Progenitor cell of endocrine pancreas (in vitro differentiated cells): ENCODE measurements around the gene GAB2. TPM values are rescaled to one million over a fixed set of nuclear protein-coding genes. Genes with fewer than 3 reads are reported as not detected.

Experiments used
- DNase-seq: peaks from one replicate; pipeline ENCODE4 v3.0.0; 2021; ENCODE audit warnings: low spot score; ENCODE audit not compliant: unreplicated experiment
- H3K27ac Mint-ChIP-seq: 2 replicates; pipeline ENCODE4 v1.8.0; 2021; ENCODE audit warnings: mild to moderate bottlenecking, moderate library complexity, mixed read lengths
- H3K27me3 Mint-ChIP-seq: 2 replicates; pipeline ENCODE4 v1.8.0; 2021; ENCODE audit warnings: mixed read lengths
- H3K36me3 Mint-ChIP-seq: 2 replicates; pipeline ENCODE4 v1.8.0; 2022; ENCODE audit warnings: mixed read lengths; ENCODE audit not compliant: insufficient read depth
- H3K4me1 Mint-ChIP-seq: 2 replicates; pipeline ENCODE4 v1.8.0; 2021; ENCODE audit warnings: low read depth, mixed read lengths
- H3K4me3 Mint-ChIP-seq: 2 replicates; pipeline ENCODE4 v1.8.0; 2021; ENCODE audit warnings: low read depth, mild to moderate bottlenecking, moderate library complexity, mixed read lengths
- H3K9me3 Mint-ChIP-seq: 2 replicates; pipeline ENCODE4 v1.8.0; 2021; ENCODE audit warnings: low read depth, mixed read lengths
- CTCF ChIP-seq: fragments of 200-600 bp; sonication (generic); IDR thresholded peaks from one replicate; pipeline ENCODE4 v1.5.0; 2021; ENCODE audit warnings: antibody characterized with exemption, mild to moderate bottlenecking; ENCODE audit not compliant: unreplicated experiment
- total RNA-seq: library from RNA; stranded (reverse); gene quantifications from 2 replicates; pipeline ENCODE4 v1.2.1, GENCODE V29; 2021

Gene GAB2
- total RNA-seq, 1 donor from 2014 or later: 37.6 TPM

- Mint-ChIP-seq H3K4me1 (peaks cover 21% of the 10 kb centered on the region), H3K9me3 (peaks cover 9% of the 10 kb centered on the region), H3K27ac (no peak overlapping the region), H3K36me3 (peaks cover 18% of the 10 kb centered on the region), H3K27me3 (no peaks in the 10 kb centered on the region), H3K4me3 (no peak overlapping the region)
- DNase-seq: no peak
- TF ChIP-seq CTCF: no peak
These were observed 125.4 kb downstream of the GAB2 start for GRCh38 chr11:78292109-78292803.

- H3K36me3 Mint-ChIP-seq: peaks cover 18% of the 10 kb centered on the region
- no peak overlapping the region for H3K27ac Mint-ChIP-seq
- no peak for TF ChIP-seq CTCF
- no peaks in the 10 kb centered on the region for H3K27me3 Mint-ChIP-seq
- peaks cover 9% of the 10 kb centered on the region for H3K9me3 Mint-ChIP-seq
- peaks cover 16% of the 10 kb centered on the region for H3K4me1 Mint-ChIP-seq
- no peak overlapping the region for H3K4me3 Mint-ChIP-seq
- no peak for DNase-seq
These were observed 126.0 kb downstream of the GAB2 start for GRCh38 chr11:78291503-78292108.

- Mint-ChIP-seq H3K4me1 (peaks cover 20% of the 10 kb centered on the region), H3K27me3 (no peaks in the 10 kb centered on the region), H3K4me3 (no peak overlapping the region), H3K27ac (no peak overlapping the region), H3K36me3 (peaks cover 18% of the 10 kb centered on the region), H3K9me3 (peaks cover 9% of the 10 kb centered on the region)
- TF ChIP-seq CTCF: no peak
- DNase-seq: no peak
These were observed 127.1 kb downstream of the GAB2 start for GRCh38 chr11:78290293-78291176.

GRCh38 chr11:78289552-78290292, 127.9 kb downstream of the GAB2 start:
- peaks cover 9% of the 10 kb centered on the region for H3K9me3 Mint-ChIP-seq
- H3K27me3 Mint-ChIP-seq: no peaks in the 10 kb centered on the region
- peaks cover 17% of the 10 kb centered on the region for H3K36me3 Mint-ChIP-seq
- TF ChIP-seq CTCF: no peak
- peaks cover 12% of the 10 kb centered on the region for H3K4me1 Mint-ChIP-seq
- H3K27ac Mint-ChIP-seq: no peak overlapping the region
- no peak for DNase-seq
- no peak overlapping the region for H3K4me3 Mint-ChIP-seq

- no peak for DNase-seq
- TF ChIP-seq CTCF: no peak
- H3K36me3 Mint-ChIP-seq: peaks cover 5% of the 10 kb centered on the region
- H3K27ac Mint-ChIP-seq: no peak overlapping the region
- H3K4me3 Mint-ChIP-seq: no peak overlapping the region
- peaks cover 13% of the 10 kb centered on the region for H3K4me1 Mint-ChIP-seq
- no peaks in the 10 kb centered on the region for H3K27me3 Mint-ChIP-seq
- peaks cover 5% of the 10 kb centered on the region for H3K9me3 Mint-ChIP-seq
These were observed 133.4 kb downstream of the GAB2 start for GRCh38 chr11:78284260-78284659.
